AG09319 (cell line): ENCODE results near the gene TMUB1.

Experiments used
- DNase-seq: peaks from one replicate; pipeline ENCODE4 v3.0.0-alpha.2; 2010; ENCODE audit warnings: low read depth; ENCODE audit errors: extremely low read depth
- CTCF ChIP-seq: IDR thresholded peaks from 2 replicates; pipeline ENCODE4 v1.5.1; 2011; ENCODE audit warnings: low read depth, mild to moderate bottlenecking, inconsistent platforms, low read length, moderate library complexity

TMUB1 gene

GRCh38 chr7:151053096-151053495 lies 30.2 kb downstream of the TMUB1 start:
- no peak for DNase-seq
- no peak for TF ChIP-seq CTCF

GRCh38 chr7:151051108-151051507 lies 32.2 kb downstream of the TMUB1 start:
- TF ChIP-seq CTCF = no peak
- DNase-seq = no peak

GRCh38 chr7:151048911-151049463 lies 34.3 kb downstream of the TMUB1 start:
- no peak for TF ChIP-seq CTCF
- DNase-seq = no peak

- no peak for TF ChIP-seq CTCF
- DNase-seq = no peak
These were observed 35.1 kb downstream of the TMUB1 start, which contains the start of gene ASIC3 for GRCh38 chr7:151047976-151048815. Gene ASIC3 (plus strand): TSS chr7:151048531. CDS start chr7:151048886, 355 bp downstream.

- DNase-seq = no peak
- TF ChIP-seq CTCF = no peak
These were observed 36.4 kb downstream of the TMUB1 start for GRCh38 chr7:151046603-151047573.

GRCh38 chr7:151045967-151046366 lies 37.3 kb downstream of the TMUB1 start:
- TF ChIP-seq CTCF = no peak
- DNase-seq = no peak
